Esophagus (tissue), 2 donors: ENCODE measurements around the gene SLC10A6. TPM values are rescaled to one million over a fixed set of nuclear protein-coding genes. Genes with fewer than 3 reads are reported as not detected.

Source experiments
- H3K27ac ChIP-seq, 2 donors: one replicate each; pipeline ENCODE4 v1.5.1; 2013; ENCODE audit warnings: low read depth in 2 of 2, mild to moderate bottlenecking in 2 of 2, inconsistent platforms in 1 of 2, low read length in 1 of 2, moderate library complexity in 1 of 2
- H3K27me3 ChIP-seq, 2 donors: one replicate each; pipeline ENCODE4 v1.6.1; 2013; ENCODE audit warnings: low read length in 2 of 2, control low read depth in 1 of 2, mild to moderate bottlenecking in 1 of 2; ENCODE audit not compliant: insufficient read depth in 2 of 2, control insufficient read depth in 1 of 2
- H3K36me3 ChIP-seq, 2 donors: one replicate each; pipeline ENCODE4 v1.6.1; 2013; ENCODE audit warnings: low read length in 1 of 2; ENCODE audit not compliant: control insufficient read depth in 2 of 2, insufficient read depth in 2 of 2
- H3K4me1 ChIP-seq, 2 donors: one replicate each; pipeline ENCODE4 v1.6.1; 2013; ENCODE audit warnings: low read length in 1 of 2; ENCODE audit not compliant: control insufficient read depth in 2 of 2, insufficient read depth in 2 of 2
- H3K4me3 ChIP-seq, 2 donors: one replicate each; pipeline ENCODE4 v1.5.1; 2013; ENCODE audit warnings: low read length in 2 of 2, mild to moderate bottlenecking in 2 of 2, low read depth in 1 of 2, moderate library complexity in 1 of 2
- H3K9me3 ChIP-seq, 2 donors: one replicate each; pipeline ENCODE4 v1.6.1; 2013; ENCODE audit warnings: mild to moderate bottlenecking in 2 of 2, low read depth in 1 of 2, low read length in 1 of 2, moderate library complexity in 1 of 2; ENCODE audit not compliant: control insufficient read depth in 2 of 2, insufficient read depth in 1 of 2
- WGBS, 2 donors: extraction: QIAGEN DNeasy Blood & Tissue Kit; methylation state at CpG; one replicate each; pipeline ENCODE4 v1.1.7; 2013; 5-methylcytosine and 5-hydroxymethylcytosine counted together
- polyA plus RNA-seq, 2 donors: library from polyadenylated mRNA; stranded (reverse); fragments of 200-250 nt; gene quantifications; one replicate each; pipeline ENCODE4 v1.2.3, GENCODE V29; 2013
- donor health status: healthy with polysubstance abuse.
- donor health status: Bipolar disorder and iron deficiency.

SLC10A6 gene
- polyA plus RNA-seq, 2 donors, result 2.8 to 7.0 TPM

DNA sequence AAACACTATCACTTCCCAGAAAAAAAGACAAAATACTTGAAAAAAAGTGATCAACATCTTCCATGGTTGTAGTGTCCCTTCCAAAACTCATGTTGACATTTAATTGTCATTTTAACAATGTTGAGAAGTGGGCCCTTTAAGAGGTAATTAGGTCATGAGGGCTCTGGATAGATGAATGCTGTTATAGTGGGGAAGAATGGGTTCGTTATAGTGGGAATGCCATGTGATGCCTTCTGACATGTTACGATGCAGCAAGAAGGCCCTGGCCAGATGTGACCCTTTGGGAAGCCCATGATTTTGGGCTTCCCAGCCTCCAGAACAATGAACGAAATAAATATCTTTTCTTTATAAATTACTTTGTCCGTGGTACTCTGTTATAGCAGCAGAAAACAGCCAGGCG, 4.0 kb upstream of the SLC10A6 start:
- no peaks in the 10 kb centered on the region for H3K27me3 ChIP-seq
- 90 to 95% methylated on average over 5 of the region's 5 CpGs for WGBS, 2 donors
- H3K4me3 ChIP-seq, result no peak overlapping the region
- no peaks in the 10 kb centered on the region for H3K9me3 ChIP-seq
- peaks cover 0 to 6% of the 10 kb centered on the region in 2 donors for H3K4me1 ChIP-seq
- no peaks in the 10 kb centered on the region for H3K36me3 ChIP-seq
- no peak overlapping the region for H3K27ac ChIP-seq

DNA sequence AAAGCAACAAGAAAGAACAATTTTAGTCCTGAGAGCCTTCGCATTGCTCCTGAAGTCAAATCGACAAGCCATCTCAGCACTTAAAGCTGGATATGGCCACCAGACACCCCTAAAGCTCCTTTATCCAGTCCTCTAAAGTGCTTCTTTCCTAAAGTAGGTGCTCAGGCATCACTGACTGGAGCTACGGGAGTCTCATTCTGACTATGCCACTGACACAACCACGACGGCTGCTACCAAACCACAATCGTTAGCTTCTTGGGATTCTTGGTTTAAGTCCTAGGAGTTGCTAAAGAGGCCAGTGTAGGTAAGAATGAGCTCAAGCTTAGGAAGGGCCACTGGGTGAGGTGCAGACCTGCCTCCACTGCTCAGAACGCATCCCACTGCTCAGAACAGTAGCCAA, 1.0 kb downstream of the SLC10A6 start:
- H3K36me3 ChIP-seq, result peaks cover 2% of the 10 kb centered on the region in 2 donors
- no peaks in the 10 kb centered on the region for H3K9me3 ChIP-seq
- peak overlapping the region; percentile 93 to 94 for H3K27ac ChIP-seq
- H3K4me3 ChIP-seq, result peak overlapping the region; percentile 47 to 62
- H3K27me3 ChIP-seq, result no peaks in the 10 kb centered on the region
- 70 to 73% methylated on average over 7 of the region's 7 CpGs for WGBS, 2 donors
- peaks cover 0 to 9% of the 10 kb centered on the region in 2 donors for H3K4me1 ChIP-seq

- peaks cover 0 to 9% of the 10 kb centered on the region in 2 donors for H3K4me1 ChIP-seq
- H3K9me3 ChIP-seq, result no peaks in the 10 kb centered on the region
- peak overlapping the region; percentile 93 to 94 for H3K27ac ChIP-seq
- peaks cover 2% of the 10 kb centered on the region in 2 donors for H3K36me3 ChIP-seq
- no peaks in the 10 kb centered on the region for H3K27me3 ChIP-seq
- peak overlapping the region in 1 of 2 donors; percentile 62 for H3K4me3 ChIP-seq
- 66 to 75% methylated on average over 4 of the region's 4 CpGs for WGBS, 2 donors
Measured at GRCh38 chr4:86847571-86847970, 1.6 kb downstream of the SLC10A6 start.

DNA sequence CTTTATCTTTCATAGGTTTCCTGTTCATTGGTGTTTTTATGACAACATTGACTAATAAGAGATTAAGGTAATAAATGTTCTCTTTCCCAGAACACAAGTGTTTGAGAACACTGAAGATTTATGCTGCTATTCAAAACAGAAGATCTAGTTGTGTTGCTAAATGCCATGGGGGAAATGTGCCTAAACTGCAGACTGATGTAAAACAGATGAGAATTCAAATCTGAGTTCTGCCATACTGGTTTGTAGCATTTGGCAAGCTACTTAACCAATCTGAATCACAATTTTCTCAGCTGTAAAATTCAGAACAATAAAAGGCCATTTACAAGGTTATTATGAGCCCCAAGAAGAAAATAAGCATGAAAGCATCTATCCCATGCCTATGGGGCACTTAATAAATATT, 2.3 kb downstream of the SLC10A6 start:
- Histone ChIP-seq H3K4me3 (peak overlapping the region in 1 of 2 donors; percentile 62), H3K27me3 (no peaks in the 10 kb centered on the region), H3K36me3 (peaks cover 2% of the 10 kb centered on the region in 2 donors), H3K9me3 (no peaks in the 10 kb centered on the region), H3K27ac (peak overlapping the region in 1 of 2 donors; percentile 77), H3K4me1 (peaks cover 0 to 9% of the 10 kb centered on the region in 2 donors)

DNA sequence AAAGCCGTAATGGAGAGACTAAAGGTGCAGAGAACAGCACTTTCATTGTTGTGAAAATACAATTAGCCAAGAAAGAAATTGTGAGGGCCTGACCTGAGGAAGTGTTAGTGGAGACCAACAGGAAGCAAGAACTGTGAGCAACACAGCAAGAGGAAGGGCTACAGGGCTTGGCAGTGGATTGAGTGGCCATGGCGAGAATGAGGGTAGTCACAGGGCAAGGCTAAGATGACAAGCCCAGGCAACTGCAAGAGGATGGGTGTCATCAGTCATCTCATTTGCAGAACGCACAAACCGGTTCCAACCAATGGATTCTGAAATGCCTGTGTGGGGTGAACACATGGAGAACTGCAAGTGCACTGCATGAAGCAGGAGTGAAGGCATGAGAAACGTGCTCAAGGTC, 3.6 kb downstream of the SLC10A6 start:
- H3K4me1 ChIP-seq, result peaks cover 0 to 9% of the 10 kb centered on the region in 2 donors
- peaks cover 2% of the 10 kb centered on the region in 2 donors for H3K36me3 ChIP-seq
- no peaks in the 10 kb centered on the region for H3K27me3 ChIP-seq
- no peaks in the 10 kb centered on the region for H3K9me3 ChIP-seq
- WGBS, 2 donors, result 39 to 64% methylated on average over 5 of the region's 5 CpGs
- H3K27ac ChIP-seq, result peak overlapping the region; percentile 80 to 87
- peak overlapping the region in 1 of 2 donors; percentile 8 for H3K4me3 ChIP-seq

GRCh38 chr4:86841309-86841708, 7.9 kb downstream of the SLC10A6 start:
- H3K4me3 ChIP-seq, result no peak overlapping the region
- H3K27ac ChIP-seq, result peak overlapping the region; percentile 74 to 92
- no peaks in the 10 kb centered on the region for H3K9me3 ChIP-seq
- H3K36me3 ChIP-seq, result peaks cover 2% of the 10 kb centered on the region in 2 donors
- no peaks in the 10 kb centered on the region for H3K4me1 ChIP-seq
- 45 to 60% methylated on average over 1 of the region's 1 CpG for WGBS, 2 donors
- no peaks in the 10 kb centered on the region for H3K27me3 ChIP-seq

DNA sequence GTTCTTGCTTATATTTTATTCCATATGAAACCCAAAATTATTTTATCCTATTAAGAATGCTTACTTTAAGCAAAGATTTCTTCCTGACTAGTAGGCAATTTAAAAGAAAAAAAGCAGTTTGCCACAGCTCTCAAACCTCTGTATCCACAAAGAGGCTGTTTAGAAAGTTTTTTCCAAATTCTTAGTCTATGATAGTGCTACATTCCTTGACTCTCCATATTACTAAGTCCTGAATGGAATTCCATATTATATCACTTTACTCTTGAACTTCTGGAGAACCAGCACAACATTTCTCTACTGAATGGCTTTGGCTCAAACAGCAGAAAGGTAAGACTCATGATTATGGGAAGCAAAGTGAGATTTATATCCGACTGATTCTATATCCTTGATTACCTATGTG, 8.3 kb downstream of the SLC10A6 start:
- peak overlapping the region; percentile 74 to 92 for H3K27ac ChIP-seq
- H3K27me3 ChIP-seq, result no peaks in the 10 kb centered on the region
- H3K4me1 ChIP-seq, result no peaks in the 10 kb centered on the region
- WGBS, 2 donors, result 52 to 66% methylated on average over 1 of the region's 1 CpG
- H3K36me3 ChIP-seq, result peaks cover 2% of the 10 kb centered on the region in 2 donors
- no peak overlapping the region for H3K4me3 ChIP-seq
- no peaks in the 10 kb centered on the region for H3K9me3 ChIP-seq

DNA sequence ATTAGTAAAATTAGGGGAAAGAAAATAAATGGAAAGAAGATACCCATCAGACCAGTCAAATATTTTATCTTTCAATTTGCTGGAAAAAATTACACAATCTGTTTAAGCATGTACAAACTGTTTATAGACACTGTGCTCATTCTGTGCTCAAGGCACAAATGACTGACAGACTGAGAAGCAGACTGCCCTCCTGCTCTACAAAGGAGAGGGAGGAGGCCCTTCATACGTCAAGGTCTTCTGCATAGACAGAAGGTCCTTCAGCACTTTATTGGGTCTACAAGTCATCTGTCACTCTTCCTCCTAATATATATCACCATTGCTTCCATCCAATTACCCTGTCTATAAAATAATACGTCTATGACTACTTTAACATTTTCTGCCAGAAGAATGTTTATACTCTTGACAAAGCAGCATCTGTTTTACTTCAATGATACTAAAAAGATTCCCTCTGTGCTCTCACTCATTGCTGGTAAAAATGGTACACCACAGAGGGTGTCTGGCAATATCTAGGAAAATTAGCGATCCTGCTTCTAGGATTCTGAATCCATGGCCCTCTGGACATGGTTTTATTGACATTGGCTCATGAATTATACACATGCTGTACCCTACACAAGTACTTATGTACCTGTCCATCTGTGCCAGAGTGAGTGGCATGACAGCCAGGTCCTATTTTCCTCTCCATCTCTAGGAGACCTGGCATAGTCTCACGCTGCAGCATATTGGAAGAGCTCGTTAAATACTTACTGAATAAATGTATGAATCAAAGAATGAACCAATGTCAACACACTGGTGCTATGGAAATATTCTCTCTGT, 11.3 kb downstream of the SLC10A6 start:
- no peaks in the 10 kb centered on the region for H3K36me3 ChIP-seq

GRCh38 chr4:86835677-86836076, 13.5 kb downstream of the SLC10A6 start:
- WGBS, 2 donors, result 75 to 81% methylated on average over 3 of the region's 3 CpGs
- Histone ChIP-seq H3K4me3 (no peak overlapping the region), H3K27me3 (no peaks in the 10 kb centered on the region), H3K27ac (no peak overlapping the region), H3K4me1 (peaks cover 0 to 2% of the 10 kb centered on the region in 2 donors), H3K36me3 (no peaks in the 10 kb centered on the region), H3K9me3 (no peaks in the 10 kb centered on the region)

More for the DNA sequence above, 11.3 kb downstream of the SLC10A6 start:
- Histone ChIP-seq H3K4me1 (no peaks in the 10 kb centered on the region), H3K9me3 (no peaks in the 10 kb centered on the region), H3K4me3 (no peak overlapping the region), H3K27ac (no peak overlapping the region), H3K27me3 (no peaks in the 10 kb centered on the region)
- WGBS, 2 donors, result 72 to 79% methylated on average over 5 of the region's 5 CpGs

DNA sequence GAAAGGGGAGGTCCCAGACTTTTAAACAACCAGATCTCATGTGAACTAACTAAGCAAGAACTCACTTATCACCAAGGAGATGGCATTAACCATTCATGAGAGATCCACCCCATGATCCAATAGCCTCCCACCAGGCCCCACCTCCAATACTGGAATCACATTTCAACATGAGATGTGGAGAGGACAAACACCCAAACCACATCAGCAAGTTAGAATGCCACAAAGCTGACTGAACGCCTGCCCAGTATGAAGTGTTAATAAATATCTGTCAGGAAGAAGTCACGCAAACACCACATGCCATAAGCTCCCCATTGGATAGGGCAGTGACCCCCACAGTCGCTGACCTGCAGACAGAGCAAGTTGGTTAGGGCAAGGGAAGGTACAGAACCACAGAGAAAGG, 14.3 kb downstream of the SLC10A6 start:
- 75 to 76% methylated on average over 3 of the region's 3 CpGs for whole genome bisulfite sequencing, 2 donors
- Histone ChIP-seq H3K27ac (no peak overlapping the region), H3K4me3 (no peak overlapping the region), H3K9me3 (no peaks in the 10 kb centered on the region), H3K4me1 (peaks cover 0 to 2% of the 10 kb centered on the region in 2 donors), H3K36me3 (no peaks in the 10 kb centered on the region), H3K27me3 (no peaks in the 10 kb centered on the region)
